Heart right ventricle (tissue), 16 donors: ENCODE results near the gene MEF2D. TPM values are rescaled to one million over a fixed set of nuclear protein-coding genes. Genes with fewer than 3 reads are reported as not detected.
A peak's percentile ranks its signal among the peaks of the same experiment; 100 is the strongest.

Experiments
- ATAC-seq, 8 donors: fragments of 200-7000 bp; cut with Tn5 transposase; one replicate each; pipeline ENCODE4 v1.9.1; 2020; ENCODE audit warnings: mild to moderate bottlenecking in 8 of 8, moderate library complexity in 8 of 8, moderate number of reproducible peaks in 1 of 8
- DNase-seq, 2 donors: peaks; one replicate each; pipeline ENCODE4 v3.0.0-alpha.2; 2020
- H3K27ac ChIP-seq, 10 donors: fragments of 200-600 bp; sonication (generic) in 2 of 10; one replicate each; pipeline versions ENCODE4 v1.5.0 to v1.8.0; 2020 to 2022; ENCODE audit warnings: mild to moderate bottlenecking in 3 of 10
- H3K27me3 ChIP-seq, 7 donors: fragments of 200-600 bp; one replicate each; pipeline ENCODE4 v1.8.0; 2021 to 2022; ENCODE audit warnings: mild to moderate bottlenecking in 2 of 7
- H3K36me3 ChIP-seq, 9 donors: fragments of 200-600 bp; sonication (generic) in 1 of 9; one replicate each; pipeline versions ENCODE4 v1.5.0 to v1.8.0; 2020 to 2022; ENCODE audit warnings: mild to moderate bottlenecking in 2 of 9
- H3K4me1 ChIP-seq, 9 donors: fragments of 200-600 bp; sonication (generic) in 1 of 9; one replicate each; pipeline versions ENCODE4 v1.5.0 to v1.8.0; 2020 to 2022; ENCODE audit warnings: mild to moderate bottlenecking in 4 of 9
- H3K4me3 ChIP-seq, 10 donors: fragments of 200-600 bp; sonication (generic) in 2 of 10; one replicate each; pipeline versions ENCODE4 v1.5.0 to v1.8.0; 2020 to 2022; ENCODE audit warnings: mild to moderate bottlenecking in 7 of 10, moderate library complexity in 2 of 10
- H3K9me3 ChIP-seq, 11 donors: fragments of 200-600 bp in 10 of 11; sonication (generic) in 2 of 11; one replicate each; pipeline versions ENCODE4 v1.5.0 to v1.8.0; 2013 to 2022; ENCODE audit warnings: mild to moderate bottlenecking in 2 of 11, control low read depth in 1 of 11, moderate library complexity in 1 of 11
- WGBS, 2 donors: extraction: QIAGEN DNeasy Blood & Tissue Kit; methylation state at CpG; one replicate each; pipeline ENCODE4 v1.1.7; 2013; ENCODE audit warnings: inconsistent platforms in 1 of 2; 5-methylcytosine and 5-hydroxymethylcytosine counted together
- intact Hi-C, 10 donors: fragments of 100-400 bp; cut with DNase I; formaldehyde crosslinking; loops; one replicate each; pipeline versions ENCODE4 v1.11.1 to v1.14.2; 2022
- polyA plus RNA-seq, 2 donors: library from polyadenylated mRNA; stranded (reverse); fragments of 200-250 nt; gene quantifications; one replicate each; pipeline ENCODE4 v1.2.3, GENCODE V29; 2013
- total RNA-seq, 10 donors: library from RNA; stranded (reverse); fragmentation: NEBNext Ultra II Directional in 3 of 10; extraction: Animal tissue kit (Norgen Biotek cat#: 25700) in 3 of 10; gene quantifications; one replicate each; pipeline versions ENCODE4 v1.2.1 to v1.2.4, GENCODE V29; 2021 to 2023
- TF ChIP-seq, protein P1 (sequence below), 9 donors: fragments of 200-600 bp; sonication (generic) in 2 of 9; IDR thresholded peaks; one replicate each; pipeline versions ENCODE4 v1.5.0 to v1.8.0; 2021 to 2022; ENCODE audit warnings: antibody characterized with exemption in 9 of 9, mild to moderate bottlenecking in 5 of 9, moderate library complexity in 1 of 9
- donor health status: Arrhythmogenic right ventricular cardiomyopathy.
- donor health status: ischemic (EF 13 %, LVEDD 7.1; RV severe dilation, severe dysfunction).
- donor health status: healthy with polysubstance abuse.
- donor health status: DM: no; HTN: yes; CAD: no.
- donor health status: DM: no; HTN: no; CAD: no.
- donor health status: ischemic (EF 25% LVEDD 6.9; RV normal size, moderate dysfunction).
- donor health status: ischemic (EF 25% LVEDD 5.7; RV mildly dilated, moderate dysfunction).
- donor health status: healthy.
- donor health status: DM: yes; HTN: yes; CAD: no.
- donor health status: Ischemic cardiomyopathy.
- donor health status: ischemic (EF 35%, LVEDD 5.7; RV mildly dilated, moderate dysfunction).
- donor health status: nonischemic (EF 11% LVEDD 7.7; RV severe dilation, severe dysfunction).
- donor health status: DM: yes; HTN: yes; CAD: no.
- donor health status: PGD.
- donor health status: ischemic (EF 29% LVEDD 5.4; RV normal size, mild dysfunction).
- donor health status: nonischemic (EF 23%, LVEDD 6.1; RV moderate dilation, normal function).

MEF2D gene
- total and polyA plus RNA-seq, 12 donors = 31.6 to 127 (median 94.9) TPM

DNA sequence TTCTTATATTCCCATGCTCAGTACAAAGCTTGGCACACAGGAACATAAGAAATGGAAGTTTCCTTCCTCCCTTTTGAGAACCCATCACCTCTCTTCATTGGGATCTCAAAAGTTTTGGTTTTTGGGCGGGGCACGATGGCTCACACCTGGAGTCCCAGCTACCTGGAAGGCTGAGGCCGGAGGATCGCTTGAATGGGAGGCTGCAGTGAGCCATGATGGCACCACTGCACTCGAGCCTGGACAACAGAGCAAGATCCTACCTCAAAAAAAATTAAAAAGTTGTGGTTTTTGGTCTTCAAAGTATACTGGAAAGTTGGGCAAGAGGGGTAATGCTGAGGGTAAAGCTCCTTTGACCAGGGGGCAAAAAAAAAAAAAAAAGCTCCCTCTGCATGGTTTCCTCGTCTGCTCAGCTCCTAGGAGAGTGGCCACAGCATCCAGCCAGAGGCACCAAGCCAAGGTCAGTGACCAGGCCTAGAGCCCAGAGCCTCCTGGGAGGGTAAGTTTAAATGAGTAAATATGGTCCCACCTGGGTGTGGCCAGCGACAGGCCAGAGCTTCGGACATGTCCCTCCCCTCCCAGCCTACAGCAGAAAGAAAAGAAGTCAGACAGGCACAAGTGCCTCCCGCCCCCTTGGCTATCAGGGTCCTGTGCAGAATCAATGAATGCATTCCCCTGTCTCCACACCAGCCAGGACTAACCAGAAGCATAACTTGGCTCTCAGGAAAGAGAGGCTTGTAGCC lies 5.0 kb downstream of the MEF2D start:
- Histone ChIP-seq H3K27me3 (no peaks in the 10 kb centered on the region), H3K27ac (peak overlapping the region; percentile 33 to 100 (median 100)), H3K36me3 (peaks cover 0 to 16% (median 4%) of the 10 kb centered on the region in 9 donors), H3K4me3 (peak overlapping the region in 6 of 10 donors; percentile 71 to 100 (median 96)), H3K9me3 (no peaks in the 10 kb centered on the region), H3K4me1 (peaks cover 78 to 89% (median 83%) of the 10 kb centered on the region in 9 donors)
- intact Hi-C loops = no loop called here
- DNase-seq (peak; percentile 75 to 79), ATAC-seq (peak in 3 of 8 donors; percentile 8 to 11 (median 9))
- TF ChIP-seq, protein P1, sequence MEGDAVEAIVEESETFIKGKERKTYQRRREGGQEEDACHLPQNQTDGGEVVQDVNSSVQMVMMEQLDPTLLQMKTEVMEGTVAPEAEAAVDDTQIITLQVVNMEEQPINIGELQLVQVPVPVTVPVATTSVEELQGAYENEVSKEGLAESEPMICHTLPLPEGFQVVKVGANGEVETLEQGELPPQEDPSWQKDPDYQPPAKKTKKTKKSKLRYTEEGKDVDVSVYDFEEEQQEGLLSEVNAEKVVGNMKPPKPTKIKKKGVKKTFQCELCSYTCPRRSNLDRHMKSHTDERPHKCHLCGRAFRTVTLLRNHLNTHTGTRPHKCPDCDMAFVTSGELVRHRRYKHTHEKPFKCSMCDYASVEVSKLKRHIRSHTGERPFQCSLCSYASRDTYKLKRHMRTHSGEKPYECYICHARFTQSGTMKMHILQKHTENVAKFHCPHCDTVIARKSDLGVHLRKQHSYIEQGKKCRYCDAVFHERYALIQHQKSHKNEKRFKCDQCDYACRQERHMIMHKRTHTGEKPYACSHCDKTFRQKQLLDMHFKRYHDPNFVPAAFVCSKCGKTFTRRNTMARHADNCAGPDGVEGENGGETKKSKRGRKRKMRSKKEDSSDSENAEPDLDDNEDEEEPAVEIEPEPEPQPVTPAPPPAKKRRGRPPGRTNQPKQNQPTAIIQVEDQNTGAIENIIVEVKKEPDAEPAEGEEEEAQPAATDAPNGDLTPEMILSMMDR (IDR thresholded peaks at IDR 0.05) = no peak
- 54 to 55% methylated on average over 9 of the region's 9 CpGs for WGBS, 2 donors

DNA sequence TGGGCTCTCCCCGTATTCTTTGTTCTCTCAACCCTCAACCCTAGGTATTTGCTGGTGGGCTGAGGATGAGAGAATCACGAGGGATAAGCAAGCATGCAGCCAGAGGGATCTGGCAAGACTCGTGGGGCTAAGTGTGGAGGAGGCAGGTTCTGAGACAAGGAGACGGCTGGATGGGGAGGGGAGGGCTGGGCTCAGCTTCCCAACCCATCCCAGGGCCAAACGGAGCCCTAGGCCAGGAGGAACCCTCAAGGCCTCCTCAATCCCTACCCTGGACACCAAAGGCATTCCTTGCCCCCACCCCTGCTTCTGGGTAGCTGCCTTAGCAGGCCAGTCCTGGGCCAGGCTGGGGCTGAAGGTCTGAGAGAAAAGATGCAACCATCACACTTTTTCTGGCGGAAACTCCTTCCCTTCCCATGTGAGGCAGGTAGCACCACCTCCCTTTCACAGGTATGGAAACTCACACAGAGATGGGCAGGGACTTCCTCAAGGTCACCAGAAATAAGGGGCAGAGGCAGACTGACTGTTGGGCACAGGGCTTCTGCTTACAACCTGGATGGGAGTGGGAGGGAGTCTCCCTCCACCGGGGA lies 6.2 kb downstream of the MEF2D start:
- peak overlapping the region in 9 of 10 donors; percentile 5 to 100 (median 97) for H3K27ac ChIP-seq
- intact Hi-C loops = loop anchor here in 1 of 10 donors (5.0 kb wide), 1 partner anchor 98 kb away; the partner anchor contains the start of gene NAXE
- no peak for DNase-seq

DNA sequence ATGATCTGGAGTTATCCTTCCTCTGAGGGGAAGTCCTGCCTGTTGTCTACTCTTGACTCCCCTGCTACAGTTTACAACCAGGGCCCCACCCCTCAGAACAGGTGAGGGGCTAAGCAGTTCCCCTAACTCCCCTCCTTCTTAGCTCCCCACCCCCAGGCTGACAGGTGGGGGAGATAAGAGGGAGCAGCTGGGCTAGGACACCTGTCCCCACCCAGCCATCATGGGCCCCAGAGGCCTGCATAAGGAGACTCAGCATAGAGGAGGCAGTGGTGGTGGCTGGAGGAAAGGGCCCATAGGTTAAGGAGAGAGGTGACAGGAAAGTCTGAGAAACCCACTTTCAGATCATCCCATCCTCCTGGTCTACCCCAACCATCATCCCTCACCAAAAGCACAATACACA lies 6.8 kb downstream of the MEF2D start:
- Histone ChIP-seq H3K4me1 (peaks cover 96 to 100% (median 100%) of the 10 kb centered on the region in 9 donors), H3K27me3 (no peaks in the 10 kb centered on the region), H3K27ac (peak overlapping the region in 9 of 10 donors; percentile 5 to 100 (median 97)), H3K9me3 (no peaks in the 10 kb centered on the region), H3K4me3 (peak overlapping the region in 4 of 10 donors; percentile 14 to 37 (median 20)), H3K36me3 (peaks cover 0 to 19% (median 4%) of the 10 kb centered on the region in 9 donors)
- ATAC-seq (no peak), DNase-seq (no peak)
- TF ChIP-seq, protein P1 (IDR thresholded peaks at IDR 0.05) = no peak
- intact Hi-C loops = loop anchor here in 1 of 10 donors (5.0 kb wide), 1 partner anchor 99 kb away; the partner anchor contains the start of gene NAXE

More for the DNA sequence above, 6.2 kb downstream of the MEF2D start:
- WGBS, 2 donors = 35 to 36% methylated on average over 7 of the region's 7 CpGs
- Histone ChIP-seq H3K4me1 (peaks cover 90 to 100% (median 94%) of the 10 kb centered on the region in 9 donors), H3K27me3 (no peaks in the 10 kb centered on the region), H3K4me3 (peak overlapping the region in 1 of 10 donors; percentile 6), H3K9me3 (no peaks in the 10 kb centered on the region), H3K36me3 (peaks cover 0 to 16% (median 4%) of the 10 kb centered on the region in 9 donors)
- no peak for ATAC-seq
- TF ChIP-seq, protein P1 (IDR thresholded peaks at IDR 0.05) = no peak

DNA sequence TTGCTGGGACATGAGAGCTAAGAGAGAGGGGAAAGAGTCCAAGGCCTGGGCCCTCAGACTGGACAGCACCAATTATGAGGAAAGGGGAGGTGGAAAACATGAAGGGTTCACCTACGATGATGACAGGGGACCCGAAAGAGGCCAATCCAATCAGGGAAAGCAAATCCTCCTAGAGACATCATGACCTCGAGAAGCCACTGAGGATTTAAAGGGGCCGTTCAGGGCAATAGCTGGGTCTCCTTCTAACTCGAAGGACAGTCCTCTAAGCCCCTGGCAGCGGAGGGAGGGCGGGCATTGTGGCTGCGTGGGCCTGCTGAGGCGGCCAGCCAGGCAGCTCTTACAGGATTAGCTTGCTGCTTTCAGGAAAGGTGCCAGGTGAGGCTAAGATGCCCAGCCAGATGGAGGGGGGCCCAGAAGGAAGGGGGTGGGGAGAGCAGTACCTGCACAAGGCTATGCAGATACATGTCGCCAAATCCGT lies 7.4 kb downstream of the MEF2D start:
- Histone ChIP-seq H3K4me3 (peak overlapping the region in 7 of 10 donors; percentile 9 to 37 (median 14)), H3K9me3 (no peaks in the 10 kb centered on the region), H3K27me3 (no peaks in the 10 kb centered on the region), H3K27ac (peak overlapping the region; percentile 46 to 100 (median 96)), H3K36me3 (peaks cover 0 to 24% (median 4%) of the 10 kb centered on the region in 9 donors), H3K4me1 (peaks cover 98 to 100% (median 100%) of the 10 kb centered on the region in 9 donors)
- WGBS, 2 donors = 20 to 29% methylated on average over 11 of the region's 11 CpGs
- intact Hi-C loops = loop anchor here in 1 of 10 donors (5.0 kb wide), 1 partner anchor 99 kb away; the partner anchor contains the start of gene NAXE
- TF ChIP-seq, protein P1 (IDR thresholded peaks at IDR 0.05) = no peak
- DNase-seq (peak in 1 of 2 donors; percentile 68), ATAC-seq (peak in 2 of 8 donors; percentile 5 to 7)
